GM19324 (cell line): ENCODE data around the gene BBX.
"Not testable (repeated sequence)": the region's sequence is repeated elsewhere in the genome, so short reads cannot be mapped to it uniquely, and the experiment has no call there.

Experiments used
- ATAC-seq: cut with Tn5 transposase; IDR thresholded peaks from one replicate; pipeline ENCODE4 v1.9.1; 2021; ENCODE audit warnings: mild to moderate bottlenecking, moderate library complexity; ENCODE audit not compliant: unreplicated experiment, low FRiP score

BBX gene

GRCh38 chr3:107540857-107541256, 18.1 kb downstream of the BBX start:
- no peak for ATAC-seq

GRCh38 chr3:107542665-107543064, 19.9 kb downstream of the BBX start:
- no peak for ATAC-seq

GRCh38 chr3:107543666-107544065, 20.9 kb downstream of the BBX start:
- ATAC-seq, result no peak

GRCh38 chr3:107545680-107546120, 22.9 kb downstream of the BBX start:
- no peak for ATAC-seq

GRCh38 chr3:107548601-107549000, 25.8 kb downstream of the BBX start:
- no peak for ATAC-seq

- no peak for ATAC-seq
Measured at GRCh38 chr3:107555359-107555758, 32.6 kb downstream of the BBX start.

- ATAC-seq, result no peak
Measured at GRCh38 chr3:107557743-107558142, 35.0 kb downstream of the BBX start.

GRCh38 chr3:107560166-107560565, 37.4 kb downstream of the BBX start:
- no peak for ATAC-seq

- ATAC-seq, result no peak
Measured at GRCh38 chr3:107561980-107562379, 39.2 kb downstream of the BBX start.

- ATAC-seq, result no peak
Measured at GRCh38 chr3:107562969-107563529, 40.3 kb downstream of the BBX start.

- ATAC-seq, result not testable (repeated sequence)
Measured at GRCh38 chr3:107565244-107565643, 42.5 kb downstream of the BBX start.

- not testable (repeated sequence) for ATAC-seq
Measured at GRCh38 chr3:107571089-107571488, 48.3 kb downstream of the BBX start.

- not testable (repeated sequence) for ATAC-seq
Measured at GRCh38 chr3:107571492-107571891, 48.7 kb downstream of the BBX start.

GRCh38 chr3:107574650-107575049, 51.9 kb downstream of the BBX start:
- ATAC-seq, result peak; percentile 59

- no peak for ATAC-seq
Measured at GRCh38 chr3:107578091-107578490, 55.3 kb downstream of the BBX start.

- ATAC-seq, result no peak
Measured at GRCh38 chr3:107578523-107578922, 55.8 kb downstream of the BBX start.

GRCh38 chr3:107579371-107579770, 56.6 kb downstream of the BBX start:
- ATAC-seq, result no peak

GRCh38 chr3:107581230-107581629, 58.5 kb downstream of the BBX start:
- no peak for ATAC-seq

- ATAC-seq, result no peak
Measured at GRCh38 chr3:107588217-107588616, 65.5 kb downstream of the BBX start.

- peak; percentile 67 for ATAC-seq
Measured at GRCh38 chr3:107589454-107589853, 66.7 kb downstream of the BBX start.

- ATAC-seq, result no peak
Measured at GRCh38 chr3:107590786-107591185, 68.0 kb downstream of the BBX start.

- ATAC-seq, result no peak
Measured at GRCh38 chr3:107592073-107592472, 69.3 kb downstream of the BBX start.

GRCh38 chr3:107594870-107595269, 72.1 kb downstream of the BBX start:
- ATAC-seq, result no peak
